ENCODE measurements around the gene SLC25A15. TPM values are rescaled to one million over a fixed set of nuclear protein-coding genes. Genes with fewer than 3 reads are reported as not detected.
"Not testable (repeated sequence)": the region's sequence is repeated elsewhere in the genome, so short reads cannot be mapped to it uniquely, and the experiment has no call there.

SLC25A15 gene
- polyA plus RNA-seq, 3 donors from 2014 or later = 2.1 to 8.3 (median 5.3) TPM

DNA sequence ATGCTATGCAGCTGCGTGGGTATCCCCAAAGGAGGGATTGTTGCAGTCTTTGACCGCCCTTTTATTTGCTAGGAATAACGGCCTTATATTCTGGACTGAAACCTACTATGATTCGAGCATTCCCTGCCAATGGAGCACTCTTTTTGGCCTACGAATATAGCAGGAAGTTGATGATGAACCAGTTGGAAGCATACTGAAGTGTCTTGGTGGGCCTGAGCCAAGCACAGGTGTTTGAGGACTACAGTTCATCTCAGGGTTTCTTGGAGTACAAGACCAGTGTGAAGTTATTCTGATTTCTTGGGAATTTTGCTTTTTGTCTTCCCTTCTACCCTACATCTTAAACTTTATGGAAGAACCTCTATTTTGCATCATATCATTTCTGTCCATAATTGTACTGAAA lies 20.1 kb downstream of the SLC25A15 start:
- H3K36me3 Mint-ChIP-seq = peaks cover 15 to 45% (median 39%) of the 10 kb centered on the region in 3 donors
- DNase-seq = no peak
- no peaks in the 10 kb centered on the region for H3K9me3 Mint-ChIP-seq
- no peak overlapping the region for H3K4me3 Mint-ChIP-seq
- no peaks in the 10 kb centered on the region for H3K27me3 Mint-ChIP-seq (ENCODE audit: low read depth in 3 of 3)
- H3K27ac Mint-ChIP-seq = no peak overlapping the region
- peaks cover 0 to 2% of the 10 kb centered on the region in 2 donors for H3K4me1 Mint-ChIP-seq

DNA sequence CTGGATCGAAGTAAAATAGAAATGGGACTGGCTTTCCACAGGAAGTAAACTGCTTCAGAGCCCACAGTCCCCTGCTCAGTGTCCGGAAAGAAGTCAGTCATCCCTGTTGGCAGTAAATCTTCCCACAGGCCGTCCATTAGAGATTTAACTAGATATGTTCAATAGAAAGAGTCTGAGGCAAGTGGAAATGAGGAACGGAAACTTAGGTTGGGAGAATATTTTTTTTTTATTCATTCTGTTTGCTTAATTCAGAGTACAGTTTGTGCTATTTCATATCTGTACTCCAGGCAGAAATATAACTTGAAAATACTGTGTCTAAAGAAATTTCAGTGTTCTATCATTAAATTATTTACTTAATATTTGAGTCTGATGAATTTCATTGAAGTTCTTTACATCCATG lies 22.7 kb downstream of the SLC25A15 start:
- peak overlapping the region in 1 of 6 donors; percentile 68 for H3K27ac Mint-ChIP-seq
- peaks cover 14 to 40% (median 40%) of the 10 kb centered on the region in 3 donors for H3K36me3 Mint-ChIP-seq
- H3K9me3 Mint-ChIP-seq = peaks cover 0 to 7% (median 0%) of the 10 kb centered on the region in 6 donors
- H3K27me3 Mint-ChIP-seq (ENCODE audit: low read depth in 3 of 3) = no peaks in the 10 kb centered on the region
- H3K4me1 Mint-ChIP-seq = peaks cover 0 to 1% of the 10 kb centered on the region in 2 donors
- DNase-seq = no peak
- H3K4me3 Mint-ChIP-seq = no peak overlapping the region

DNA sequence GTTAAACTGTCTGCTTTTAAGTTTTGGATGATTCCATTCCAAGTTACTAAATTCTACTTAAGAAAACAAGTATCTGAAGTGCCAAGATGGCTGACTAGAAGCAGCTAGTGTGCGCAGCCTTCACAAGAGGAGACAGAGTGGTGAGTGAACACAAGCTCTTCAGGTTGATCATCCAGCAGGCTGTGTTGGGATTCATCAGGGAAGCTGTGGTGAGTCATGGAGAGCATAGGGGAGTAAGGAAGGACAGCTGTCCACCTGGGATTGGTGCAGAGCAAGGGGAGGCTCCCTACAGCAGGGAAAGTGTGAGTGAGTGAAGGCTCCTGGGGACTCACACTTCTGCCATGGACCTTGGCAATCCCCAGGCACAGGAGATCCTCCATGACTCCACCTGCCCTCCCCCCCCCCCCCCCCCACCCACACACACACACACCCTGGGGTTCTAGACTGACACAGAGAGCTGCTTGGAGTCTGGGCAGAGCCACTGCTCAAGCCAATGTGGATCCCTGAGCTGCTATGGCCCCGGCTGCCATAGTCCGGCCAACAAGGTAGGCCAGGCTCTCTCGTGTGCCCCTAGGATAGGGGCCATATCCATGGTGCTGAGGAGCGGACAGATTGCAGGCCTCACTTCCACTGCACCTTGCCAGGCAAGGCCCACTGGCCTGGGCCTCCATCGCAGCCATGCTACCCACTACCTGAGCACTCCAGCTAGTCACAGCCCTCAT lies 23.5 kb downstream of the SLC25A15 start:
- DNase-seq = no peak
- Mint-ChIP-seq H3K27me3 (ENCODE audit: low read depth in 3 of 3) (no peaks in the 10 kb centered on the region), H3K9me3 (peaks cover 0 to 7% (median 0%) of the 10 kb centered on the region in 6 donors), H3K4me3 (no peak overlapping the region), H3K4me1 (no peaks in the 10 kb centered on the region), H3K36me3 (peaks cover 14 to 34% (median 34%) of the 10 kb centered on the region in 3 donors), H3K27ac (peak overlapping the region in 1 of 6 donors; percentile 73)

DNA sequence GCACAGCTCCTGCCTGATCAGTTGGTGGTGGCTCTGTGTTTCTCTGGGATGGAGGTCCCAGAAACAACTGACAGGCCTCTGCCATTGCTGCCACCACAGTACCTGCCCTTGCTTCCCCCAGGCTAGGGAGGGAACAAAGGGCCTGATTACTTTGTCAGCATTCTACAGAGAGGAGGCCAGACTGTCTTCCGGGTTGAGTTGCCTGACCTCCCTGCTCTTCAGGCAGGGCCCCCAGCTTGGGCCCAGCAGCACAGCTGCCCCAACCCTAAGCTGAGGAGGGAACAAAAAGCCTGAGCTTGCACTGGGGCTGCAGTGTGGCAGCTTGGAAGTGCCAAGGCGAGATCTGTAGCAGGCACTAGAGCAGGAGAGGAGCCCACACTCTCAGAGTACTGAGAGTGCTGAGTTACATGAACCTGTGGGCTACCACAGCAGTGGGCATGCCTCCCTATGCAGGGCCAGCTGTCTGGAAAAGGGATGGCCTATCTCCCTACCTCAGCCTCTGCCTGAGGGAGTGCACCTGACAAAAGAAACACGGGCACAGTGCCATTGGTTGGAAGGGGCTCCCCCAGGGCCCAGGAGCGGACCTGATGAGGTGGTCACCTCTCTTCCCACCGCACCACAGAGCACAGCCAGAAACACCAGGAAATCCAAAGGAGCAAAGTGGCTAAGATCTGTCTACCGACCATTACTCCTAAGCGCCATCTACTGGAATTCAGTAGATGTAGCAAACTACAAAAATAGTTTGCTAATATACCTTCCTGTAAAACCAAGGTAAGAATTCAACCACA lies 24.4 kb downstream of the SLC25A15 start:
- peak in 2 of 3 donors; percentile 19 to 20 for DNase-seq
- H3K4me3 Mint-ChIP-seq = no peak overlapping the region
- no peaks in the 10 kb centered on the region for H3K4me1 Mint-ChIP-seq
- no peaks in the 10 kb centered on the region for H3K27me3 Mint-ChIP-seq (ENCODE audit: low read depth in 3 of 3)
- peaks cover 14 to 33% (median 31%) of the 10 kb centered on the region in 3 donors for H3K36me3 Mint-ChIP-seq
- H3K9me3 Mint-ChIP-seq = peaks cover 0 to 7% (median 0%) of the 10 kb centered on the region in 6 donors
- no peak overlapping the region for H3K27ac Mint-ChIP-seq

DNA sequence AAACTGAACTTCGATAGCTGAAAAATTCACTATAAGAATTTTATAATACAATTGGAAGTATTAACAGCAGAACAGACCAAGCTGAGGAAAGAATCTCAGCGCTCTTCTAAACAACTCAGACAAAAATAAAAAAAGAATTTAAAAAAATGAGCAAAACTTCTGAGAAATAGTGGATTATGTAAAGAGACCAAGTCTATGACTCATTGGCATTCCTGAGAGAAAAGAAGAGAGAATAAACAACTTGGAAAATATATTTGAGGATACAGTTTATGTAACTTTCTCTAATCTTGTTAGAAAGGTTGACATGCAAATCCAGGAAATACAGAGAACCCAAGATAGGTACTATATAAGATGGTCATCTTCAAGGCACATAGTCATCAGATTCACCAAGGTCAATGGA lies 25.4 kb downstream of the SLC25A15 start:
- Mint-ChIP-seq H3K36me3 (peaks cover 8 to 30% (median 23%) of the 10 kb centered on the region in 3 donors), H3K4me3 (no peak overlapping the region), H3K4me1 (no peaks in the 10 kb centered on the region), H3K9me3 (peaks cover 0 to 7% (median 0%) of the 10 kb centered on the region in 6 donors), H3K27me3 (ENCODE audit: low read depth in 3 of 3) (no peaks in the 10 kb centered on the region), H3K27ac (no peak overlapping the region)
- no peak for DNase-seq

DNA sequence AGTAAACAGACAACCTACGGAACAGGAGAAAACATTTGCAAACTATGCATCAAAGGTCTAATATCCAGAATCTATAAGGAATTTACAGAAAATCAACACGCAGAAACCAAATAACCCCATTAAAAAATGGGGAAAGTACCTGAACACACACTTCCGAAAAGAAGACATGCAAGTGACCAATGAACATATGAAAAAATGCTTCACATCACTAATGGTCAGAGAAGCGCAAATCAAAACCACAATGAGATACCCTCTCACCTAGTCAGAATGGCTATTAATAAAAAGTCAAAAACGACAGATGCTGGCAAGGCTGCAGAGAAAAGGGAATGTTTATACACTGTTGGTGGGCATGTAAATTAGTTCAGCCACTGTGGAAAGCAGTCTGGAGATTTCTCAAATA lies 29.5 kb downstream of the SLC25A15 start:
- peaks cover 0 to 7% (median 0%) of the 10 kb centered on the region in 6 donors for H3K9me3 Mint-ChIP-seq
- no peaks in the 10 kb centered on the region for H3K4me1 Mint-ChIP-seq
- H3K27ac Mint-ChIP-seq = no peak overlapping the region
- DNase-seq = no peak
- no peaks in the 10 kb centered on the region for H3K27me3 Mint-ChIP-seq (ENCODE audit: low read depth in 3 of 3)
- H3K4me3 Mint-ChIP-seq = no peak overlapping the region
- H3K36me3 Mint-ChIP-seq = peaks cover 7 to 18% (median 16%) of the 10 kb centered on the region in 3 donors

DNA sequence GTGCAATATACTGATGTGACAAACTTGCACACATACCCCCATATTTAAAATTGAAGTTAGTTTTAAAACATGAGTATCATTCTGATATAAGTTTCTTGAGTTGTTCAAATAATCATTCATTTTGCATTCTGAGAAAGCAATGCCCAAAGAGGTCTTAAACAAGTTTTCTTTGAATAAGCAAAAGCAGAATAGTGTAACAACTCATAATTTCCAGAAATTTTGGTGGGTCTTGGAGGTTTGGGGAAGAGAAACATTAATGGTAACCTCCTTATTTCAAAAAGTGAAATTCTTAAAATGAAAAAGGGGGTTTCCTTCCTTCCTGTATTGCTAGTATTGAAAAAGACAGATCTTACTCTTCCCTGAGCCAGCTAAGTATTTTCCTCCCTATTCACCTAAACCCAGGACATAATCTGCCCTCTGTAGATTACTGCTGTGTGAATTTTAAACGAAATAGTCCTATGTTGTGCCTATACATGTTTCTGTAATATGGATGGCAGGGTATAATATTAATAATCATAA lies 30.4 kb downstream of the SLC25A15 start:
- DNase-seq = no peak
- Mint-ChIP-seq H3K4me3 (no peak overlapping the region), H3K9me3 (peaks cover 0 to 6% (median 0%) of the 10 kb centered on the region in 6 donors), H3K27me3 (ENCODE audit: low read depth in 3 of 3) (no peaks in the 10 kb centered on the region), H3K27ac (no peak overlapping the region), H3K36me3 (peaks cover 6 to 15% (median 13%) of the 10 kb centered on the region in 3 donors), H3K4me1 (no peaks in the 10 kb centered on the region)

DNA sequence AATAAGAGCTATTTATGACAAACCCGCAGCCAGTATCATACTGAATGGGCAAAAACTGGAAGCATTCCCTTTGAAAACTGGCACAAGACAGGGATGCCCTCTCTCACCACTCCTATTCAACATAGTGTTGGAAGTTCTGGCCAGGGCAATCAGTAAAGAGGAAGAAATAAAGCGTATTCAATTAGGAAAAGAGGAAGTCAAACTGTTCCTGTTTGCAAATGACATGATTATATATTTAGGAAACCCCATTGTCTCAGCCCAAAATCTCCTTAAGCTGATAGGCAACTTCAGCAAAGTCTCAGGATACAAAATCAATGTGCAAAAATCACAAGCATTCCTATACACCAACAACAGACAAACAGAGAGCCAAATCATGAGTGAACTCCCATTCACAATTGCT lies 50.3 kb downstream of the SLC25A15 start:
- not testable (repeated sequence) for H3K4me3 Mint-ChIP-seq; H3K4me1 Mint-ChIP-seq; H3K9me3 Mint-ChIP-seq; H3K27me3 Mint-ChIP-seq (ENCODE audit: low read depth in 3 of 3); H3K27ac Mint-ChIP-seq; DNase-seq
- H3K36me3 Mint-ChIP-seq = peaks cover 10 to 55% (median 34%) of the 10 kb centered on the region in 3 donors

DNA sequence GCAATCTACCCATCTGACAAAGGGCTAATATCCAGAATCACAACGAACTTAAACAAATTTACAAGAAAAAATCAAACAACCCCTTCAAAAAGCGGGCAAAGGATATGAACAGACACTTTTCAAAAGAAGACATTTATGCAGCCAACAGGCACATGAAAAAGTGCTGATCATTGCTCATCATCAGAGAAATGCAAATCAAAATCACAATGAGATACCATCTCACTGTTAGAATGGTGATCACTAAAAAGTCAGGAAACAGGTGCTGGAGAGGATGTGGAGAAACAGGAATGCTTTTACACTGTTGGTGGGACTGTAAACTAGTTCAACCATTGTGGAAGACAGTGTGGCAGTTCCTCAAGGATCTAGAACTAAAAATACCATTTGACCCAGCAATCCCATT lies 51.5 kb downstream of the SLC25A15 start:
- H3K4me1 Mint-ChIP-seq; H3K4me3 Mint-ChIP-seq; DNase-seq; H3K27ac Mint-ChIP-seq; H3K9me3 Mint-ChIP-seq; H3K27me3 Mint-ChIP-seq (ENCODE audit: low read depth in 3 of 3): not testable (repeated sequence)
- H3K36me3 Mint-ChIP-seq = peaks cover 12 to 50% (median 32%) of the 10 kb centered on the region in 3 donors

Other genes with a start within 250 kb of the SLC25A15 start
- 10 to 100 TPM in 2 of 3 donors, 1 to 10 TPM in 1; 4.5 to 15.6 (median 12.5) TPM for gene FOXO1, start 123.0 kb upstream of the SLC25A15 start, polyA plus RNA-seq
- 10 to 100 TPM; 30.9 to 38.0 (median 33.4) TPM for gene MRPS31, start 18.4 kb upstream of the SLC25A15 start, polyA plus RNA-seq
- gene ELF1, start 229.7 kb downstream of the SLC25A15 start, polyA plus RNA-seq = 100 to 1,000 TPM in 1 of 3 donors, 10 to 100 TPM in 2; 76.8 to 128 (median 92.9) TPM